8988T (cell line): Measurements from ENCODE around the gene PBX1.

Source experiments
- DNase-seq: peaks from one replicate; pipeline ENCODE4 v3.0.0; 2011

Gene PBX1

DNA sequence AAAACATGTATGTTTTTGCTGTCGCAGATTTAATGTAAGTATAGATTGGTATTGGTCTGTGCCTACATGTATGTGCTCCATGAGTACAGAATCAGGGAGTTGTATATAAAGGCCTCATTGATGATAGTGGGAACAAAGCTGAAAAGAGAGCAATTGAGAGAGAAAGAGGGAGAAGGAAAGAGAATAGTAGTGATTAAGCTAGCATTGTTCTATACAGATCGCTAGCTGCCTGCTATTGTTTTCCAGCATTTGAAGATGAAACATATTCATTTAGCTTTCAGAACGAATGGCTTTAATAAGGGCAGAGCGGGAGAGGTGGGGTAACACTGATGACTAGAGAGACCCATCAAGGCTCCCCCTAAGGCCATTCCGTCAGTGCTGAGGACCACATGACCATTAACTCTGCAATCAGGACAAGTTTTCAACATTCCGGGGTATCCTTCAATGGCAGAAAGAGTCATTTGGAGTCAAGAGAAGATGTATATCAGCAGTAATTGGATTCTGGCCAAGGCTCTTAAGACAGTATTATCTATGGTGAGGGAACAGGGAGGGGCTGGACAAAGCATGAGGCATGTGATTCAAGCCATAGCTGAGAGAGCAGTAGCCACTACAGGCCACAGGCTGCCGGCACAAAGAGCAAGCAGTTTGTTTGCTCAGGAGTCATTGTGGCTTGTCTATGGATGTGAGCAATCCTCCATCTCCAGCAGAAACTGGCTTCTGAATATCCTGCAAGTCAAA, 176.5 kb downstream of the PBX1 start:
- no peak for DNase-seq

DNA sequence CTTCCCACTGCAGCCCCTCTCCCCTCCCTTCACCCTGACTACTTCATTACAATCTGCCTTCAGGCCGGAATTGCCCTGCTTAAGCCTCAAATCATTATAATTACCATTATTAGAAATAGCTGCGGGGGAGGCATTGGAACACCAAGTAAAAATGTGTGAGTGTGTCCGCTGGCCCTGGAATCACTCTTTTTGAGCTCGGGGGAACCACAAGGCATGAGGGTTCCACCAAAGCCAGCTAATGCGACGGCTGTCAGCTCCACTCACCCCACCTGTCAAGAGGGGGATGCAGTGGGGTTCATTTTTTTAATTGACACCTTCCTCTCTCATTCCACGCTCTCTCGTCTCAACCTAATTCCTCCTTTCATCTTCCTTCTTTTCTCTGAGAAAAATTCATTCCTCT, 177.2 kb downstream of the PBX1 start:
- no peak for DNase-seq

GRCh38 chr1:164739189-164739588, 180.2 kb downstream of the PBX1 start:
- DNase-seq = no peak

DNA sequence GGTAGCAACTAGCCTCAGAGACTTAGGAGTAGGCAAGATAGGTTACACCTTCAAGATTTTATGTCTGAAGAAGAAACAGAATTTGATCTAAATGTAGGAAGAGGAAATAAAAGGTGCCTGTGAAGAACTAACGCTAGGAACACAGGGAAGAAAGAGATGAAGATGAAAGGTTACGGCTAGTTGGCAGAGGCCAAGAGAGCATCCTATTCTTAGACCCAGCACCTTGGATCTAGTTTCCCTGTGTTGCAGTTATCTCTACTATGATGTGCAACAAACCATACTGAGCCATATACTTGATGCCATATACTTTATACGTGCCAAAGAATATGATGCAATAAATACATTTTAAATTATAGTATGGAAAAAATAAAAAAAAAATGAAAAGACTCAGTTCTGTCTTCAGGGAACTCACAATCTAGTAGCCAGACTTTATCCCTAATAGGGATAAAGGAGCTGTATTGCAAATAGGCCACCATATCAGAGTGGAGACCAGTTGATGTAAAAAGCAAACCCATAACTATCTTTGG, 181.1 kb downstream of the PBX1 start:
- no peak for DNase-seq

DNA sequence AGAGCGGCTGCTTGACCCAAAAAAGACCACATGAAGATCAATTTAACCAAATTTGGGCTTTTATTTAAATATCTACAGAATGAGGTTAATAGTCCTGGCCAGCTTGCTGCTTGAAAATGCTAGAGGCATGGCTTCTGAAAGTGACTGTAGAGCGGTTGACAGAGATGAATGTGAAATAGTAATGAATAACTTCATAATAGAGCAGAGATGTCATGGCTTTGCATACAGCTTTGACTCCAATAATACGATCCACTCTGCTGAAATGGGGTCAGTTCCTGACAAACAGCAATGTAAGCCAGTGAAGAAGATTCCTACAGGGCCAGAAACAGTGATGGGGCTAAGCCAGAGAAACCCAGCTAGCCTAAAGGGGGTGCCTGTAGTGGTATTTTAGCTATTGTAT, 183.8 kb downstream of the PBX1 start:
- DNase-seq = no peak

DNA sequence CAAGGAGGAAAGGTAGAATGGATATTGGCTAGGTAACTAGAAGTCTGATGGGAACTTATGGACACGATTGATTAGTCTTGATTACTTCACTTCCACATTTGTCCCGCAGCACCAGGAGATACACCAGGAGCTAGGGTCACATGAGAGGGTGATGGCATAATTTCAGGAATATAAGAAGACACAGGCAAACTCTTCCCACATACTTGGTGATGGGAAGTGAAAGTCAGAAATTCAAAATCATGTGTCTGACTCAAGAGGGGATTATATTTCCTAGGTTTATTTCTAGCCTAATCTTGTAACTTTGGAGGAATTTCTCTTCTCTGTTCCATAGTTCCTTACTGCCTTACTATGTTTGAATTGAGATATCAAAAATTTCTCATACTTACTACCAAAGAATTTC, 185.0 kb downstream of the PBX1 start:
- no peak for DNase-seq

- DNase-seq = no peak
Measured at GRCh38 chr1:164745736-164746135, 186.8 kb downstream of the PBX1 start.

- no peak for DNase-seq
Measured at GRCh38 chr1:164746632-164747031, 187.6 kb downstream of the PBX1 start.

- no peak for DNase-seq
Measured at GRCh38 chr1:164748253-164748899, 189.4 kb downstream of the PBX1 start.

GRCh38 chr1:164753521-164754077, 194.6 kb downstream of the PBX1 start:
- DNase-seq = no peak

DNA sequence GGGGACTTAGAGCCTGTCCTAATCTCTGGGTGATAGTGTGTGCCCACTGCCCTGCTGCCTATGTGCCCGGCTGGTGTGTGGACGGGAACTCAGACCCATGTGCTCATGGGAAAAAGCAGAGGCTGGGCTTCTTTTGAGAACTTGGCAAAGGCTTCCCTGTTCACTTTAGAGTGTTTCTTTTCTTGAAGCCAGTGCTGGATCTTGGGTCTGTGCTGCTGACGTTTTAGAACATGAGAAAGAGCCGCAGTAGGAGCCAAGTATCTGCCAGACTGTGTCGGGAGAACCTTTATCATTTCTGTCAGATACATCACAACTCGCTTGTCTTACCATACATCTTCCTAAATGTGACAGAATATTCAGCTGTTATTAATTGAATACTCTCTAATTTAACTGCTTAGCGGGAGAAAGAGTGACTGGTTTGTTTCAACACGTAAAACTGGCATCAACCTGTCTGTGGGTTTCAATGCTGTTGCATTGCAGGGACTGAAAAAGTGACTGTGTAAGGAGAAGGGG, 195.2 kb downstream of the PBX1 start:
- DNase-seq = no peak

- no peak for DNase-seq
Measured at GRCh38 chr1:164755690-164756089, 196.7 kb downstream of the PBX1 start.

- no peak for DNase-seq
Measured at GRCh38 chr1:164756741-164757140, 197.8 kb downstream of the PBX1 start.

DNA sequence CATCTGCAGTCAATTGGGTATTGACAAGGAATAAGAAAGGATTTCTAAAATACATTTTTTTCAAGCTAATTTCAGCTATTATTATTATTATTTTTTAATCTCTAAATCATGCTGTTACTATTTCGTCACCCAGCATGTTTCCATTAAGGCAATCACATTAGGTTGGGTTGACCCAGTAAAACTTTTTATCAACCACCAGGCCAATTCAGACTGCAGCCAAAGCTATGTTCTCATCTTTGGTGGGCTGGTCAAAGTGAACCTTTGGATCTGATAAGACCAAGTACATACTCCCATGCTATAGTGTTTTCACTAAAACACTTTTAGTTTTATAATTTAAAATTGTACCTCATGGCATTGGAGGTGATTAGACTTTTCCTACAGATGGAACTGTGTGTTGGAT, 198.6 kb downstream of the PBX1 start:
- no peak for DNase-seq

DNA sequence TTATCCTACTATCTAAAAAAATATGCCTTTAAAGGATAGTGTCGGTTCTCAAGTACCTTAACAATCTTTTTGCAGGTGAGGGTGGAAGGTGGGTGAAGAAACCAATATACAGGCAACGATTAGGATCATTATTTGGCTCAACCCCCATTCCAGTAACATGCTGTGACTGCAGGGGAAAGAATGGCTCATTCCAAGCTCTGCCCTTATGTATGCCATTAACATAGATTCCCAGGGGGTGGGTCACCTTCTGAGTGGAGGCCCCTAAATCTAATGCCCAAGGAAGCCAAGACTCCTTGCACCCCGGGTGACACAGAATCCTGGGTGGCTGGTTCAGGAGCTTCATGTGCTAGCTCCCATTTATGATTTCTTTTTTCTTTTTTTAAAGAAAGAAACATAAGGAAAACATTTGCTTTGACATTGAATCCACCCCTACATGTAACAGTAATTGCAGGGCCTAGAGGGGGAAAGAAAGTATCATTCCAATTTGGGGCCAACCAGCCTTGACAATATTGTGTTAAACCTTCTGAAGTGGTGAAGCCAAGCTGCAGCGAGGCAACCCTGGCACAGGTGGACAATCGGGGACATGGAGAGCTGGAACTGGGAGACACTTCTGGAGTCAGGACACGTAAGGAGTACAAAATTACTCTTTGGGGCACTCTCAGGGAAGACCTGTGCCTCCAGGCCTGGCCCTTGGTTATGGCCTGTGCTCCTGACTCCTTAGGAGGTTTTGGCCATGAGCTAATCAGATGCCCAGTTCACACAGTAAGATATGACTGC, 200.3 kb downstream of the PBX1 start:
- DNase-seq = no peak

DNA sequence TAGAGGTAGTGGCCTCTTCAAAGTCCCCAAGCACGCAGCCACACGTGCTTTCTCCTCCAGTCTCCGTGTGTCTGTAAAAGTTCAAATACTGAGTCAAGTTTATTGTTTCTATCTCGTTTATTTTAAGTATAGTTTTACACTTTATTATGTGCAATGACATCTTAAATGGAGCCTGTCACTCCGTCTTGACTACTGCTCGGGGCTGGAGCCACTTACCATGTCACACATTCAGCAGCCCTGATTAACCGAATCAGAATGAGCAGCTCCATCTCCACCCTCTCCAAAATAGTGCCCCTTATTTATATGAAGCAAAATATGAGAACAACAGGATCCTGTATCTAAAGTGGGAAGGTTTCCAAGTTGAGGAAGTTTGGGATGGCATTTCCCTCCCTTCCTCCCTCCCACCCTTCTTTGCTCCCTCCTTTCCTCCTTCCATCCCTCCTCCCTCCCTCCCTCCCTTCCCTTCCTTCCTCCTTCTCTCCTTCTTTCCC, 201.0 kb downstream of the PBX1 start:
- no peak for DNase-seq

DNA sequence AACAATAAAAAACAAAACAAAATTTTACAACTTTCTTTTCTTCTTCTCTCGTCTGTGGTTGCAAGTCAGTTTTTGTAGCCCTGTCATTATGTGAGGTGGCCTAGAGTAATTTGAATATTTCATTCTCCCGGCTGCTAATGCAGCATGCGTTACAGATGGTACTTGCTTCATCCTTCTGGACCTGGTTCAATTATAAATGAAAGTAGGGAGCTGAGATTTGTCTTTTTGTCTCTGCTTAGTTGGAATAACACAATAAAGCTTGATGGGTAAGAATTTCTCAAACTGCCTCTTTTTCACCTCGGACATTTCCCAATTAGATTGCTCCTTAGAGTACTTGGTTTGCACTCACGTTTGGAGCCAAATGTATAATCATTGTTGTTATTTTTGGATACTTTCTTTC, 201.6 kb downstream of the PBX1 start:
- DNase-seq = no peak

- DNase-seq = no peak
Measured at GRCh38 chr1:164761009-164761408, 202.0 kb downstream of the PBX1 start.

DNA sequence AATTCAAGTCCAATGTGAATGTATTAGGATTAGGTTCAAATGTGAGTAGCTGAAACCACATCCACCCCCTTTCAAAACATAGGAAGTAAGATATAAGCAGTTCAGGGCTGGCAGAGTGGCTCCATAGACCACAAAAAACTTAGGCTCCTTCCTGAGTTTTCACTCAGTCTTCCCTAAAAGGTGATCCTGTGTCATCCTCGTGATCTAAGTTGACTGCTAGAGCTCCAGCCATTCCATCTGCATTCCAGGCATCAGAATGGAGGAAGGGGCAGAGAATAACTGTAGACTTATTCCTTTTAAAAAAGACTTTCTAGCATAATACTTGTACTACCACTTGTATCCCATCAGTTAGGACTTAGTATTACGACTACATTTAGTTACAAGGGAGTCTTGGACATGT, 204.1 kb downstream of the PBX1 start:
- no peak for DNase-seq

DNA sequence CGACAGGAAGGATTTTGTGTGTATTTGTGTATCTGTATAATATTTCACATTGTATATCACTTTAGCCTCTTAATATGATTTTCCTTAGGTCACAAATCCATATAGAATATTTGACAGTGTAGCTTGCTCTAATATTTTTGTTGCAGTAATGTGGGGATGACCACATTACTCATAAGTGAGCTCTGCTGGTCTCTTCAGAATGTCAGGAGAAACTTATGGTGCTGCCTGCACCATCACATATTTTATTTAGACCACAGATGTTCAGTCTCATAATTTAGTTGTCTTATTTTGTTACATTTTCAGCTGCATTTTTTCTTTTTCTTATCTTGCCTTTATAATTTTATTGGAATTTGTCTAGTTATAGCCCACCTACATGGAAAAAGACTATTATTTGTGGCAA, 205.3 kb downstream of the PBX1 start:
- DNase-seq = no peak

GRCh38 chr1:164765557-164765956, 206.6 kb downstream of the PBX1 start:
- no peak for DNase-seq

GRCh38 chr1:164765992-164766720, 207.2 kb downstream of the PBX1 start:
- no peak for DNase-seq
